ENCODE results near the gene SYMPK. TPM values are rescaled to one million over a fixed set of nuclear protein-coding genes. Genes with fewer than 3 reads are reported as not detected.

SYMPK gene
- total RNA-seq, 1 donor from 2014 or later = 73.1 TPM

DNA sequence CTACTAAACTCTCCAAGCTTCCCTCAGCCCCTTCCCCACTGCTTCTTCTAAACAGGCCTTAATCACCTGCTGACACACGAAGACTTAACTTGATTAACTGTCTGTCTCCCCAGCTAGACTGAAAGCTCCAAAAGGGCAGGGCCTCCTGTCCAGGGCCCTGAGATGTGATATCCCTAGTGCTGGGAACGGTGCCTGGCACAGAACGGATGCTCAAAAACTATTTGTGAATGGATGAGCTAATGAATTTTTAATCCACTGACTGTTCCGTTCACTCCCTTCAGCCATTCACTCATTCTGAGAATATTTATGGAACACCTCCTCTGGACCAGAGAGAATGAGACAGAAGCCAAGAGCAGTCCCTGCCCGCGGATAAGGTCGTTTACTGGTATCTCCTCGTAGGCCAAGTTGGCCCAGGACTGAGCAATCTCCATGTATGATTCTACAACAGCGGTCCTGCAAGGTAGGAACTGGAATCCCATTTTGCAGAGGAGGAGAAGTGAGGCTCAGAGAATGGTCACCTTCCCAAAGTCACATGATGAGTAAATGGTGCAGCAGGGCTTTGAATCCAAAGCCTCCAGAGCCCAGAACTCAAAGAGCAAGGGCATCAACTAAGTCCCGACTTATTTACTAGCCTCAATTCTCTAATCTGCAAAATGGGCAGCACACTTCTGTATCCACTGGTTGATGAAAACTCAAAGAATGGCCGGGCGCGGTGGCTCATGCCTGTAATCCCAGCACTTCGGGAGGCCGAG lies 73.7 kb downstream of the SYMPK start:
- Histone ChIP-seq H3K4me1 (peaks cover 22% of the 10 kb centered on the region), H3K27ac (no peak overlapping the region), H3K9me3 (no peaks in the 10 kb centered on the region), H3K27me3 (ENCODE audit: low read depth) (peaks cover 23% of the 10 kb centered on the region), H3K4me3 (no peak overlapping the region), H3K36me3 (peaks cover 56% of the 10 kb centered on the region)
- TF ChIP-seq, protein P1, sequence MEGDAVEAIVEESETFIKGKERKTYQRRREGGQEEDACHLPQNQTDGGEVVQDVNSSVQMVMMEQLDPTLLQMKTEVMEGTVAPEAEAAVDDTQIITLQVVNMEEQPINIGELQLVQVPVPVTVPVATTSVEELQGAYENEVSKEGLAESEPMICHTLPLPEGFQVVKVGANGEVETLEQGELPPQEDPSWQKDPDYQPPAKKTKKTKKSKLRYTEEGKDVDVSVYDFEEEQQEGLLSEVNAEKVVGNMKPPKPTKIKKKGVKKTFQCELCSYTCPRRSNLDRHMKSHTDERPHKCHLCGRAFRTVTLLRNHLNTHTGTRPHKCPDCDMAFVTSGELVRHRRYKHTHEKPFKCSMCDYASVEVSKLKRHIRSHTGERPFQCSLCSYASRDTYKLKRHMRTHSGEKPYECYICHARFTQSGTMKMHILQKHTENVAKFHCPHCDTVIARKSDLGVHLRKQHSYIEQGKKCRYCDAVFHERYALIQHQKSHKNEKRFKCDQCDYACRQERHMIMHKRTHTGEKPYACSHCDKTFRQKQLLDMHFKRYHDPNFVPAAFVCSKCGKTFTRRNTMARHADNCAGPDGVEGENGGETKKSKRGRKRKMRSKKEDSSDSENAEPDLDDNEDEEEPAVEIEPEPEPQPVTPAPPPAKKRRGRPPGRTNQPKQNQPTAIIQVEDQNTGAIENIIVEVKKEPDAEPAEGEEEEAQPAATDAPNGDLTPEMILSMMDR (IDR thresholded peaks at IDR 0.05) = no peak
- intact Hi-C loops (cut with DNase I) = no loop called here
- DNase-seq (no peak), ATAC-seq (no peak)

DNA sequence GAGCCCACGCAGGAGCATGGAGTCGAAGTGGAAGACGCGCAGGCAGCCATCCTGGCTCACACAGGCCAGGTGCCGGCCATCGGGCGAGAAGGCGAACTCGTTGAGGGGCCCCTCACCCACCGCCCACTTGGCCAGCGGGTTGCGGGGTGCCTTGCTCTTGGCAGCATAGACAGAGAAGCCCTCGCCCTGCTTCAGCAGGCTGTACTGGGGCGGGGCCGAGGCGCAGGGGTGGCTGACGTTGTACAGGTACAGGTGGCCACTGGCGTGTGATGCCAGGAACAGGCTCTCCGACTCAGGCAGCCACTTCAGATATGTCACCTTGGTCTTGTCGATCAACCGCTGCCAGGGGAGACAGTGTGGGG lies 76.4 kb downstream of the SYMPK start:
- TF ChIP-seq, protein P1 (IDR thresholded peaks at IDR 0.05) = no peak
- Histone ChIP-seq H3K4me3 (no peak overlapping the region), H3K4me1 (peaks cover 18% of the 10 kb centered on the region), H3K9me3 (no peaks in the 10 kb centered on the region), H3K27me3 (ENCODE audit: low read depth) (peaks cover 27% of the 10 kb centered on the region), H3K27ac (no peak overlapping the region), H3K36me3 (peaks cover 56% of the 10 kb centered on the region)
- DNase-seq (no peak), ATAC-seq (no peak)
- intact Hi-C loops (cut with DNase I) = no loop called here

- H3K9me3 ChIP-seq = no peaks in the 10 kb centered on the region
Measured at GRCh38 chr19:45785781-45786532, 77.0 kb downstream of the SYMPK start.

GRCh38 chr19:45785097-45785496 lies 77.8 kb downstream of the SYMPK start:
- TF ChIP-seq, protein P1 (IDR thresholded peaks at IDR 0.05) = no peak
- peaks cover 27% of the 10 kb centered on the region for H3K27me3 ChIP-seq (ENCODE audit: low read depth)

More at GRCh38 chr19:45785781-45786532, 77.0 kb downstream of the SYMPK start:
- Histone ChIP-seq H3K27me3 (ENCODE audit: low read depth) (peaks cover 27% of the 10 kb centered on the region), H3K4me3 (no peak overlapping the region), H3K27ac (peak overlapping the region; percentile 60), H3K4me1 (peaks cover 18% of the 10 kb centered on the region), H3K36me3 (peaks cover 56% of the 10 kb centered on the region)
- TF ChIP-seq, protein P1 (IDR thresholded peaks at IDR 0.05) = no peak
- ATAC-seq (no peak), DNase-seq (no peak)
- intact Hi-C loops (cut with DNase I) = no loop called here

DNA sequence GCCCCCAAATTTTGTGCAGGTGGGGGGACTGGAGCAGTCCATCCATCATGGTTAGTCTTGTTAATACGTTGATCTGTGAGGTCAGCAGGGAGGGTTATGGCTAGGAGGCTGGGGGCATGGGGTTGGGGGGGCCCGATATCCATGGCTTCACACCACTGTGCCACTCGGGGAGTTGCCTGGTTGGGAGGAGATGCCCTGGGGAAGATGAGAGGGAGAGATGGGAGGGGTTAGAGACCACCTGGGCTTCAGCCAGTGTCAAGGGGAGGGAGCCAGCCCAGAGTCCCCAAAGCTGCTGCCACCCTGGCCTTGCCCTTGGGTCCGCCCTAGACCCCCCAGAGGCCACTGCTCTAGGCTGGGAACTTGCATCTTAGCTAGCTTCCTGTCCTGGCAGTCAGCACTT lies 78.9 kb downstream of the SYMPK start:
- ATAC-seq = no peak
- peaks cover 27% of the 10 kb centered on the region for H3K27me3 ChIP-seq (ENCODE audit: low read depth)
- peak overlapping the region; percentile 60 for H3K27ac ChIP-seq

More at GRCh38 chr19:45785097-45785496, 77.8 kb downstream of the SYMPK start:
- no peaks in the 10 kb centered on the region for H3K9me3 ChIP-seq
- ATAC-seq (no peak), DNase-seq (no peak)
- H3K4me3 ChIP-seq = no peak overlapping the region
- intact Hi-C loops (cut with DNase I) = no loop called here
- H3K4me1 ChIP-seq = peaks cover 20% of the 10 kb centered on the region
- H3K36me3 ChIP-seq = peaks cover 49% of the 10 kb centered on the region
- peak overlapping the region; percentile 60 for H3K27ac ChIP-seq

More for the DNA sequence above, 78.9 kb downstream of the SYMPK start:
- Histone ChIP-seq H3K4me1 (peaks cover 28% of the 10 kb centered on the region), H3K36me3 (peaks cover 39% of the 10 kb centered on the region), H3K4me3 (no peak overlapping the region), H3K9me3 (no peaks in the 10 kb centered on the region)
- TF ChIP-seq, protein P1 (IDR thresholded peaks at IDR 0.05) = no peak
- DNase-seq = no peak
- intact Hi-C loops (cut with DNase I) = no loop called here

All from lower lobe of right lung (tissue), 2 donors.